Fibroblast of pulmonary artery (primary cell): ENCODE results near the gene TRIP12.
"Not testable (repeated sequence)": the region's sequence is repeated elsewhere in the genome, so short reads cannot be mapped to it uniquely, and the experiment has no call there.

Experiments used
- DNase-seq: peaks from one replicate; pipeline ENCODE4 v3.0.0-alpha.2; 2010; ENCODE audit warnings: low read depth
- H3K4me3 ChIP-seq: replicated peaks from 2 replicates; pipeline ENCODE4 v1.5.1; 2011; ENCODE audit warnings: low read depth, mild to moderate bottlenecking, control low read depth, low read length, moderate library complexity
- TF ChIP-seq, protein P1 (sequence below): IDR thresholded peaks from 2 replicates; pipeline ENCODE4 v1.5.1; 2011; ENCODE audit warnings: mild to moderate bottlenecking, control low read depth, low read length, inconsistent platforms; ENCODE audit errors: missing control alignments

TRIP12 gene

DNA sequence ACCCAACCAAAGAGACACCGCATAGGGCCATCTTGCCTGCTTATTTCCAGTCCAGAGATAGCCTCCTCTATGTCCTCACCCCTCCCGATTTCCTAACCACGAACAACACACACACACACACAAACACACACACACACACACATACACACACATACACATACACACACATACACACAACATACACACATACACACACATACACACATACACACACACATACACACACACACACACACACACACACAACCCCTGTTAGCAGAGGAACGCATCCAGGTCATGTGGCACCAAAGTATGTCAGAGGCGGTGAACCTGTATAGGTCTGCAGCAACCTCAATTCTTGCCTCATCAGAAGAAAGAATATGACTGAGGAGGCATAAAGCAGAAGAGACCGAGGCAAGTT lies 188.9 kb downstream of the TRIP12 start:
- TF ChIP-seq, protein P1, sequence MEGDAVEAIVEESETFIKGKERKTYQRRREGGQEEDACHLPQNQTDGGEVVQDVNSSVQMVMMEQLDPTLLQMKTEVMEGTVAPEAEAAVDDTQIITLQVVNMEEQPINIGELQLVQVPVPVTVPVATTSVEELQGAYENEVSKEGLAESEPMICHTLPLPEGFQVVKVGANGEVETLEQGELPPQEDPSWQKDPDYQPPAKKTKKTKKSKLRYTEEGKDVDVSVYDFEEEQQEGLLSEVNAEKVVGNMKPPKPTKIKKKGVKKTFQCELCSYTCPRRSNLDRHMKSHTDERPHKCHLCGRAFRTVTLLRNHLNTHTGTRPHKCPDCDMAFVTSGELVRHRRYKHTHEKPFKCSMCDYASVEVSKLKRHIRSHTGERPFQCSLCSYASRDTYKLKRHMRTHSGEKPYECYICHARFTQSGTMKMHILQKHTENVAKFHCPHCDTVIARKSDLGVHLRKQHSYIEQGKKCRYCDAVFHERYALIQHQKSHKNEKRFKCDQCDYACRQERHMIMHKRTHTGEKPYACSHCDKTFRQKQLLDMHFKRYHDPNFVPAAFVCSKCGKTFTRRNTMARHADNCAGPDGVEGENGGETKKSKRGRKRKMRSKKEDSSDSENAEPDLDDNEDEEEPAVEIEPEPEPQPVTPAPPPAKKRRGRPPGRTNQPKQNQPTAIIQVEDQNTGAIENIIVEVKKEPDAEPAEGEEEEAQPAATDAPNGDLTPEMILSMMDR: no peak
- DNase-seq: no peak
- no peak overlapping the region for H3K4me3 ChIP-seq

DNA sequence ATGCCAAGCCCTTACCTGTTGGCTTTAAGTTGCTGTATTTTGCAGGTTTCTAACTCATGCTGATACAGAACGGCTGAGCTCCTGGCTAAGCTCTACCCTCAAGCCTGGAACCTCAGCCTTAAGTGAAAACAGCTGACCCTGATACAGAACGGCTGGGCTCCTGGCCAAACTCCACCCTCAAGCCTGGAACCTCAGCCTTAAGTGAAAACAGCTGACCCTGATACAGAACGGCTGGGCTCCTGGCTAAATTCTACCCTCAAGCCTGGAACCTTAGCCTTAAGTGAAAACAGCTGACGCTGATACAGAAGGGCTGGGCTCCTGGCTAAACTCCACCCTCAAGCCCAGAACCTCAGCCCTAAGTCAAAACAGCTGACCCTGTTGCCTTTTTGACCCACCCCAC lies 189.9 kb downstream of the TRIP12 start:
- TF ChIP-seq, protein P1: no peak
- DNase-seq: peak; percentile 57
- H3K4me3 ChIP-seq: no peak overlapping the region

DNA sequence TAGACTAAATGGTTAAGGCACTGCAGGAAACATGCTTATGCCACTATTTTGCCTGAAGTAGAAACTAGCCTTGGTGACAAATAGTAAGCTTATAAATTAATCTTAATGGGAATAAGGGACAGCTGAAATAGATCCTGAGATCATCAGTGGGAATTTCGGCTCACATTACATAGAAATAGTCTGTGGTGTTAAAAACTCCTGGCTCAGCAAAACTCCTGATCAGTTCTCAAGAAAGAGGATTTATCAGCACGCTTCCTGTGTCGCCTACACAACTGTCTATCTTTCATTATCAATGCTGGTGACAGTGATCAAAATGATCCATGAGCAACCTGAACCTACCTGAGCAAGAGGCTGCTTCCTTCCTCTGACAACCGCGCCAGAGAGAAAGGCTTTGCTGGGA lies 190.4 kb downstream of the TRIP12 start:
- TF ChIP-seq, protein P1: no peak
- DNase-seq: no peak
- no peak overlapping the region for H3K4me3 ChIP-seq

DNA sequence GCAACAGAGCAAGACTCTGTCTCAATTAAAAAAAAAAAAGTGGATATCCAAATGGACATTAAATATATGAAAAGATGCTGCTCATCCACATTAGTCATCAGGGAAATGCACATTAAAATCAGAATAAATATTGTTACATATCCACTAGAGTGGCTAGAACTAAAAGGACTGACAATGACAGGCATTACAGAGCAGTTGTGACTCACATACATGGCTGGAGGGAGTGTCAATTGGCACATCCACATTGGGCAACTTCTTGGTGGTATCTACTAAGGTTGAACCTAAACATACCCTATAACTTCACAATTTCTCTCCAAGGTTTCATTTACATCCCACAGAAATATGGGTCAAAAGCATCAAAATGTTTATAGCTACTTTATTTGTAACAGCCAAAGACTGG lies 193.4 kb downstream of the TRIP12 start:
- TF ChIP-seq, protein P1: no peak
- DNase-seq: no peak
- no peak overlapping the region for H3K4me3 ChIP-seq

DNA sequence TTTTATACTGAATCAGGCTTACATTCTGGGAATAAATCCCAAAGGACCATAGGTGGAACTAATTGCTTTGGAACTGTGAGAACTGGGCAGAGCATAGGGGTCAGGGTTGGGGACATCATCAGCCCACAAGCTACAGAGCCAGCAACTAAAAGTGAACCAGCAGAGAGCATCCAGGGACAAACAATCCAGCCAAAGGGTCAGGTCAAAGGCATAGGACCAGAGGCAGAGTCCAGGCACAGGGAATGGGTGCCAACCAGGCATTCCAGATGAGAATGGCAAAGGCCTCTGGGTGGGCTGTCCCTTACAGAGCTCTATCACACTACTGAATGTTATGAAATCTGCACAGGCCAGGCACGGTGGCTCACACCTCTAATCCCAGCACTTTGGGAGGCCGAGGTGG lies 195.2 kb downstream of the TRIP12 start:
- TF ChIP-seq, protein P1: no peak
- no peak overlapping the region for H3K4me3 ChIP-seq
- DNase-seq: no peak

DNA sequence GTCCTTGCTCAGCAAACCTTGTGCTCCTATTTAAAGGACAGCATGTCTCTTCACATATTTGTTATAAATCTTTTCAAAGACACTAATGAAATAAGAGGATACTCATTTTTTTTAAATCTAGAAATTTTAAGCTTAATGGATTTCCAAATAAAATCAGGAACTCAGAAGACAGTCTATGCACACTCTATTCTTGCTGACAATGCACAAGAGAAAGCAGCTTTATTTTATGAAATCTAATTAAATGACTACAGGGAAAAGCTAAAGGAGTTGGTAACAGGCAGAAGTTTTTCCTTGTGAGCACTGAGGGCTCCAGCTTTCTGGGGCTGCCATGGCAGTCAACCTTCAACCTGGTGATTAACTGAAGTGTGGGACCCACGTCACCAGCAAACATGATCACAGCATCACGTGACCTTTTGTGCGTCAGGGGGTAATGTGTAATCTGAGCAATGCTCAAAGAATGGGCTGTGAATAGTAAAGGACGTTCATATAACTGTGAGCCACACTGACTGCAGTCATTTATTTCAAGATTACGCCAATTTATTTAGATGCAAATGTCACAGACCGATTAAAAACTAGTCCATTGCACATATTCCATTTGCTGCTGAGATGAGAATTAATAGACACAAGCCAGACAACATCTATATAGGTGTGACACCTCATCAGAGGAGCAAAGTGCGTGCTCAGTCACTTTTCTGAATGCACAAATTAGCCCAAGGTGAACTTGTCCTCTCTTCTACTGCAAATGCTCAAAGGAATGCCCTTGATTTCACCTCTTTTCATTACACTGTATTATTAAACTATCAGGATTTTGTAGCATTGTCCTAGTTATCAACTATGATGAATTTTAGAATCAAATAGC lies 195.9 kb downstream of the TRIP12 start:
- DNase-seq: peak; percentile 75
- no peak overlapping the region for H3K4me3 ChIP-seq

DNA sequence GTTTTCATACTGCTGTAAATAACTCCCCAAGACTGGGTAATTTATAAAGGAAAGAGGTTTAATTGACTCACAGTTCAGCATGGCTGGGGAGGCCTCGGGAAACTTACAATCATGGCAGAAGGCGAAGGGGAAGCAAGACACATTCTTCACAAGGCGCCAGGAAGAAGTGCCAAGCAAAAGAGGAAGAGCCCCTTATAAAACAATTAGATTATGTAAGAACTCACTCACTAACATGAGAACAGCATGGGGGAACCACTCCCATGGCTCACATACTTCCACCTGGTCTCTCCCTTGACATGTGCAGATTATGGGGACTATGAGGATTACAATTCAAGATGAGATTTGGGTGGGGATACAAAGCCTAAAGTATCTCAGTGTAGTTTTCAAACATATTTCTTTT lies 198.6 kb downstream of the TRIP12 start:
- H3K4me3 ChIP-seq, DNase-seq: not testable (repeated sequence)

More for the DNA sequence above, 195.9 kb downstream of the TRIP12 start:
- TF ChIP-seq, protein P1: no peak
